ENCODE results near the gene PXDN.

The PXDN gene

GRCh38 chr2:1601471-1602277, 142.6 kb downstream of the PXDN start:
- Mint-ChIP-seq H3K36me3 (ENCODE audit: low read depth) (no peaks in the 10 kb centered on the region), H3K27ac (no peak overlapping the region), H3K4me3 (no peak overlapping the region), H3K4me1 (peaks cover 18% of the 10 kb centered on the region), H3K9me3 (no peaks in the 10 kb centered on the region), H3K27me3 (ENCODE audit: low read depth, poor library complexity) (no peaks in the 10 kb centered on the region)
- no peak for DNase-seq
- no peak for TF ChIP-seq CTCF (IDR thresholded peaks at IDR 0.05)

GRCh38 chr2:1601067-1601412, 143.3 kb downstream of the PXDN start:
- Mint-ChIP-seq H3K27ac (no peak overlapping the region), H3K36me3 (ENCODE audit: low read depth) (no peaks in the 10 kb centered on the region), H3K27me3 (ENCODE audit: low read depth, poor library complexity) (no peaks in the 10 kb centered on the region), H3K9me3 (no peaks in the 10 kb centered on the region), H3K4me1 (peaks cover 18% of the 10 kb centered on the region), H3K4me3 (no peak overlapping the region)
- no peak for DNase-seq
- TF ChIP-seq CTCF (IDR thresholded peaks at IDR 0.05): no peak

GRCh38 chr2:1600191-1601066, 143.9 kb downstream of the PXDN start:
- H3K4me3 Mint-ChIP-seq: no peak overlapping the region
- no peaks in the 10 kb centered on the region for H3K27me3 Mint-ChIP-seq (ENCODE audit: low read depth, poor library complexity)
- H3K9me3 Mint-ChIP-seq: no peaks in the 10 kb centered on the region
- H3K36me3 Mint-ChIP-seq (ENCODE audit: low read depth): no peaks in the 10 kb centered on the region
- no peak for DNase-seq
- peaks cover 18% of the 10 kb centered on the region for H3K4me1 Mint-ChIP-seq
- H3K27ac Mint-ChIP-seq: no peak overlapping the region
- TF ChIP-seq CTCF (IDR thresholded peaks at IDR 0.05): no peak

DNA sequence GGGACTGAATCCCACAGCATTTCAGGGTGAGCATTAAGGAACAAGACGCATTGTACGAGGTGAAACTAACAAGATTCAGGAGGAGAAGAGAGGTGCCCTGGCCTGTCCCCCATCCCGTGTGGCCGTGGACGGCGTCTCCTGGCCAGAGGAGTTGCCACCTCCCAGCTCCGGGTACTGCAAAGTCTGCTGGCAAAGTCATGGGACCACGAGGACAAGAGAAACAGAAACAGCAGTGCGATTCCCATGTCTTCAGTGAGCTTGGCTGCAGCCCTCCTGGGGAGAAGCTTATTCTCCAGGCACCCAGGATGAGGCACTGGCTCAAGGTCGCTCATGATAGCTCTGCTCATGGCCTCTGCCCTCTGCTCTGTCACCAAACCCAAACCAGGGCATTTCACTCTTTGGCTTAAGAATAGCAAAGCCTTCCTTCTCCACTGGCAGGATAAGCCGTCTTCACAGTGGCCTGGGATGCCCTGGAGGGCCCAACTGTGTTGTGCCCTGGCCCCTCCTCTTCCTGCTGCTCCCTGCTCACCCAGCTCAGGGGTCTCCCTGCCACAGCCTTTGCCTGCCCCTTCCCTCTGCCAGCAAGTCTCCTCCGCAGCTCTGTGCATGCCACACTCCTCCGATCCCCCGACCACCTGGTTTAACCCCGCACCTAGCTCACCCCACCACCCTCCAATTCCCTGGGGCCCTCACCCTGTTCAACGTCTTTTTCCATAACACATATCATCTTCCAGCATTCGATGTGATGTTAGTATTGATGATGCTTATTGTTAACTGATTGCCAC, 144.8 kb downstream of the PXDN start:
- Mint-ChIP-seq H3K36me3 (ENCODE audit: low read depth) (no peaks in the 10 kb centered on the region), H3K4me3 (no peak overlapping the region), H3K27me3 (ENCODE audit: low read depth, poor library complexity) (no peaks in the 10 kb centered on the region), H3K27ac (no peak overlapping the region), H3K9me3 (no peaks in the 10 kb centered on the region), H3K4me1 (peaks cover 18% of the 10 kb centered on the region)
- no peak for TF ChIP-seq CTCF (IDR thresholded peaks at IDR 0.05)
- DNase-seq: no peak

DNA sequence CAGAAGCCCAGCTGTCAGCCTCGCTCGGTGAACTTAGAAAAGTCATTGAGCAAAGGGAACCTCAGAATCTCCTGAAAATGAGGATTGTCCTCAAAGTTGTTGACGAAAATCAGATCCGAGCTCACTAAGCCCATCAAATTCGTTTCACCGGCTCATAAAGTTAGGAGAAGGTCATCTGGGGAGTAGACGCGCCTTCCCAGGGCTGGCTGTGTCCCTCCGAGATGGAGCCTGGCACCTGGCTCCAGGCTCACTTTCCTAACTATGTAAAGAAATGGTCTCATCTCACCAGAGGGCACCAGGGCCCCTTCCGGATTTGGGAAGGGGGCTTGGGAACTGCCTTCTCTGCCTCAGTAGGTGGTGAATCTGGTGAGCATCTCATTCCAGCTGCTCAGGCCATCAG, 145.5 kb downstream of the PXDN start:
- no peak for TF ChIP-seq CTCF (IDR thresholded peaks at IDR 0.05)
- Mint-ChIP-seq H3K4me3 (no peak overlapping the region), H3K9me3 (no peaks in the 10 kb centered on the region), H3K27ac (no peak overlapping the region), H3K4me1 (peaks cover 23% of the 10 kb centered on the region), H3K36me3 (ENCODE audit: low read depth) (no peaks in the 10 kb centered on the region), H3K27me3 (ENCODE audit: low read depth, poor library complexity) (no peaks in the 10 kb centered on the region)
- DNase-seq: no peak
